ENCODE data around the gene DDX39B.

DDX39B gene

GRCh38 chr6:31546339-31546957 is 4.6 kb upstream of the DDX39B start, which contains the start of gene ATP6V1G2:
TSS of gene ATP6V1G2 (minus strand) at chr6:31546608. CDS start at chr6:31546559, 49 bp downstream.
- peak; percentile 88 for DNase-seq (ENCODE audit: low read depth)
- TF ChIP-seq CTCF (IDR thresholded peaks at IDR 0.05; ENCODE audit: control insufficient read depth, extremely low read depth, insufficient read depth): peak; percentile 98
- H3K4me3 ChIP-seq (ENCODE audit: low read depth, low read length): peak within 1 kb of the TSS; percentile 60

GRCh38 chr6:31545291-31545690 is 3.5 kb upstream of the DDX39B start:
- no peak overlapping the region for H3K4me3 ChIP-seq (ENCODE audit: low read depth, low read length)
- TF ChIP-seq CTCF (IDR thresholded peaks at IDR 0.05; ENCODE audit: control insufficient read depth, extremely low read depth, insufficient read depth): no peak

GRCh38 chr6:31544676-31545075 is 2.9 kb upstream of the DDX39B start:
- TF ChIP-seq CTCF (IDR thresholded peaks at IDR 0.05; ENCODE audit: control insufficient read depth, extremely low read depth, insufficient read depth): no peak

More at GRCh38 chr6:31545291-31545690, 3.5 kb upstream of the DDX39B start:
- no peak for DNase-seq (ENCODE audit: low read depth)

DNA sequence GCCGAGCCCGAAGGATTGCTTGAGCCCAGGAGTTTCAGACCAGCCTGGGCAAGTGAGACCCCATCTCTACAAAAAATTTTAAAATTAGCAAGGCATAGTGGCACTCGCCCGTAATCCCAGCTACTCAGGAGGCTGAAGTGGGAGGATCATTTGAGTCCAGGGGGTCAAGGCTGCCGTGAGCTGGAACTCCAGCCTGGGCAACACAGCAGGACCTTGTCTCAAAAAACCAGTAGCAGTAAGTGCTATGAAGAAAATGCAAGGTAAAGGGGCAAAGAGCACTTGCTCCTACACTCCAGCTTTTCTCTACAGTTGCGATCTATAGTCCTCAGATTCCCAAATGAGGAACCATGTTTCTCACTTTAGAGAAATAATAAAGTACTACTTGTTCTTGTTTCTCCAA is 1.8 kb upstream of the DDX39B start:
- no peak overlapping the region for H3K4me3 ChIP-seq (ENCODE audit: low read depth, low read length)
- DNase-seq (ENCODE audit: low read depth): no peak
- TF ChIP-seq CTCF (IDR thresholded peaks at IDR 0.05; ENCODE audit: control insufficient read depth, extremely low read depth, insufficient read depth): no peak

More at GRCh38 chr6:31544676-31545075, 2.9 kb upstream of the DDX39B start:
- DNase-seq (ENCODE audit: low read depth): no peak
- no peak overlapping the region for H3K4me3 ChIP-seq (ENCODE audit: low read depth, low read length)

- peak; percentile 35 for DNase-seq (ENCODE audit: low read depth)
- no peak for TF ChIP-seq CTCF (IDR thresholded peaks at IDR 0.05; ENCODE audit: control insufficient read depth, extremely low read depth, insufficient read depth)
- peak overlapping the region; percentile 99 for H3K4me3 ChIP-seq (ENCODE audit: low read depth, low read length)
Observed at GRCh38 chr6:31541059-31541657, 645 bp downstream of the DDX39B start.

DNA sequence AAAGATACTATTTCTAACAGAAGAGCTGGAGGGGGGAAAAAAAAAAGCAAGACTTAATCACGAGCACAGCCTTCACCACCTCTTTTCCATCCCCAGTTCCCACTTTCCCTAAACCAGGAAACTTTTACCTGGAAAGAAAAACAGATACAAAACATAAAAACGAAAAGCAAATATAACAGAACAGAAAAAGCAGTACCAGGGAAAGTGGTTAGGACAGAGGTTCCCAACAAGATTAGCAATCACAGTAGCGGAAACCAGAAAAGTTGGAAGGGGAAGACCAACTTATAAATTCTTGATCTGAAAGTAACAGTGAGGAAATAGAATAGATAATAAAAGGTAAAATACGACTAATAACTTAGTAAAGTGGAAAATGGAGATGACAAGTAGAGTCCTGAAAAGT is 1.2 kb downstream of the DDX39B start:
- no peak for TF ChIP-seq CTCF (IDR thresholded peaks at IDR 0.05; ENCODE audit: control insufficient read depth, extremely low read depth, insufficient read depth)
- peak overlapping the region; percentile 99 for H3K4me3 ChIP-seq (ENCODE audit: low read depth, low read length)
- no peak for DNase-seq (ENCODE audit: low read depth)

All from LNCaP clone FGC (cell line).